Dermis lymphatic vessel endothelial cell (primary cell): ENCODE measurements around the gene GDF3. TPM values are rescaled to one million over a fixed set of nuclear protein-coding genes. Genes with fewer than 3 reads are reported as not detected.

Source experiments
- total RNA-seq: library from RNA; depleted of rRNA; stranded (reverse); fragments of >200 nt; gene quantifications from 2 replicates; pipeline ENCODE4 v1.2.1, GENCODE V29; 2014

GDF3 gene
- total RNA-seq, result 0.26 and 1.2 TPM in 2 replicates

DNA sequence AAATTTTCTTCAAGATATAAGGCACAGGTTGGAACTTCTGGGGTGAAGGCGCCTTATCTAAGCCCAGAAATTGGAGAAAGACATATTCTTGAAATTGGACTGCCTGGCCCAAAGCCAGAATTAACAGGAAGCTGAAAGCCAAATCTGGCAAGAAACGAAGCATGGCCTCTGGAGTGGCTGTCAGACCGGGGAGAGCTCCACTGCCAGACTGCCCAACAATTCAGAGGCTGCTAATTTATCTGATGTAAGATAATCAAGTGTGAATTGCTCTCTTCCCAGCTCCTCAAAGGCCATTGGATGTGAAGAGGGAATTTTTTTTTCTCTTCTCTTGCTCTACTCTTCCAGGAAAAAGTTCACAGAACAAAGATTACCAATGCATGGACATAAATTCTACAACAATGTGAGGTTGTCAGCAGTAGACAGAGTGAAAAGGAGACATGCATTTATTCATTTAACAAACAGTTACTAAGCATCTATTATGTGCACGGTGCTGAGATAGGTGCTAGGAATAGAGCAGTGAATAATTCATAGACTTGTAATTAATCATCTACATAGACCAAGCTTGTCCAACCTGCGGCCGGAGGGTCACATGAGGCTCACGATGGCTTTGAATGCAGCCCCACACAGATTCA is at the start of gene GDF3:
GDF3 (minus strand) TSS at position 210 of the 632 bp plus-strand sequence; CDS start at position 163, 47 bp downstream.

DNA sequence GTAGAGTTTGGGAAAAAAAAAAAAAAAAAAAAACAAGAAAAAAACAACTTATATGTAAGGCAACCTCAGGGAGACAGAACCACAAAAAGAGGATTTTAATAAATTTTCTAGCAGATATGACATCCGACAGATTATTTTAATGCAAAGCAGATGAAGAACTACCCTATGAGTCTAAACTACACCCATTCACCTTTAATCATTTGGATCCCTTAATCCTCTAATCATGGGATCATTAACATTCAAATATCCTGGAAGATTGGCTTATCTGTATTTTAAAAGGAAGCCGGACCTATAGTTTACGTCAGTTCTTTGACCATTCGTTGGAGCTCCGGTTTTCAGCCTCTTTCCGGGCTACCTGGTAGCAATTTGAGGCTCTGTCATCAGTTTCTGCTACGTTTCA is 15.6 kb upstream of the GDF3 start, which contains the start of gene DPPA3:
DPPA3 (plus strand) TSS at position 301 of the 400 bp plus-strand sequence. CDS start 138 bp downstream, outside the sequence.

Other genes with a start within 250 kb of the GDF3 start
- gene CD163, start 192.0 kb downstream of the GDF3 start, total RNA-seq, result not detected in 2 replicates
- gene APOBEC1, start 29.9 kb downstream of the GDF3 start, total RNA-seq, result not detected in 2 replicates
- not detected in 2 replicates for gene DPPA3, start 15.7 kb upstream of the GDF3 start, total RNA-seq
- not detected in 2 replicates for gene CLEC4C, start 51.6 kb upstream of the GDF3 start, total RNA-seq
- gene NANOGNB, start 69.4 kb upstream of the GDF3 start, total RNA-seq, result not detected in 2 replicates
- gene NANOG, start 93.6 kb upstream of the GDF3 start, total RNA-seq, result not detected in 2 replicates
- gene SLC2A14, start 177.1 kb upstream of the GDF3 start, total RNA-seq, result under 0.01 and 0.22 TPM in 2 replicates
- 49.6 and 82.9 TPM in 2 replicates for gene SLC2A3, start 240.4 kb upstream of the GDF3 start, total RNA-seq